HG02798 (cell line): ENCODE data around the gene ENPP7.
A peak's percentile ranks its signal among the peaks of the same experiment; 100 is the strongest.
"Not testable (repeated sequence)": the region's sequence is repeated elsewhere in the genome, so short reads cannot be mapped to it uniquely, and the experiment has no call there.

Experiments
- ATAC-seq: cut with Tn5 transposase; IDR thresholded peaks from one replicate; pipeline ENCODE4 v1.9.1; 2021; ENCODE audit warnings: mild to moderate bottlenecking; ENCODE audit not compliant: unreplicated experiment, poor library complexity

Gene ENPP7

GRCh38 chr17:79772726-79773125 lies 42.0 kb downstream of the ENPP7 start:
- ATAC-seq, result not testable (repeated sequence)

DNA sequence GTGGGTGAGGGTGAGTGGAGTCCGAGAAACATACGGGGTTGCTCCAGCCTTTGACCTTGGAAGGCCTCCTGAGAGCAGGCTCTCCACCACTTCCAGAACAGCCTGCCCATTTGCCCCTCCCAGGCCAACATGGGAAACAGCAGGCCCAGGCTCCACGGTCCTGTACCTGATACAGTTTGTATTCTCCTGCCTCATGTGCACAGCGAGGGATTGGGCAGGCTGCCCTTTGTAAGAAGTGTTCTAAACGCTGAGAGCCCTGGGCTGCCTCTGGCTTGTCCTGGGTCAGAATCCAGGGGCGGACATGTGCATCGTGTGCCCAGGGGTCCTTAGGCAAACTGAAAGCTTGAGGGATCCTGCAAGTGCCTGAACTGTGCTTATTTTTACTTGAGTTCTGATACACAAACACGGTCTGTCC lies 43.8 kb downstream of the ENPP7 start:
- no peak for ATAC-seq

- no peak for ATAC-seq
Measured at GRCh38 chr17:79775632-79776031, 44.9 kb downstream of the ENPP7 start.

- no peak for ATAC-seq
Measured at GRCh38 chr17:79776376-79777119, 45.8 kb downstream of the ENPP7 start.

- peak; percentile 15 for ATAC-seq
Measured at GRCh38 chr17:79777120-79777893, 46.6 kb downstream of the ENPP7 start.

DNA sequence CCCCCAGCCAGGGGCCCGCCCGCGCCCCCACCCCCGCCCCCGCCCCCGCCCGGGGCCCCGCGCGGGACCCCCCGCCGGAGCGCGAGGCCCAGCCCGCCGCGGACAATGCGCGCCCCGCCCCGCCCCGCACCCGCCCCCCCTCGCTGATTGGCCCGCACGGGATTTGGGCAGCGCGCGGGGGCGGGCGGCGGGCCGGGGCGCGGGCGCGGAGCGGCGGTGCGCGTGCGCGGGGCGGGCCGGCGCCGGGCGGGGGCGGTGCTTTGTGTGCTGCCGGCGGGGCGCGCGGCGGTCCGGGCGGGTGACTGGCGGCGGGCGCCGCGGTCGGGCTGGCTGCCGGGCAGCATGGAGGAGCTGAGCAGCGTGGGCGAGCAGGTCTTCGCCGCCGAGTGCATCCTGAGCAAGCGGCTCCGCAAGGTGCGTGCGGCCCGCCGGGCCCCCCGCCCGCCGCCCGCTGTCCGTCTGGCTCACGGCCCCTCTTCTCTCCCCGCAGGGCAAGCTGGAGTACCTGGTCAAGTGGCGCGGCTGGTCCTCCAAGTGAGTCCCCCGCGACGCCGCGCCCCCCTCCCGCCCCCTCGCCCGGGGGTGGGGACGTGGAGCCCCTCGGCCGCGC lies 47.3 kb downstream of the ENPP7 start, which contains the start of gene CBX2:
Gene CBX2, plus strand, starts transcription at position 255 of the 610 bp plus-strand sequence. Its CDS starts 88 bp downstream, at position 343.
- peak; percentile 86 for ATAC-seq

GRCh38 chr17:79778504-79779083 lies 47.9 kb downstream of the ENPP7 start:
- no peak for ATAC-seq

DNA sequence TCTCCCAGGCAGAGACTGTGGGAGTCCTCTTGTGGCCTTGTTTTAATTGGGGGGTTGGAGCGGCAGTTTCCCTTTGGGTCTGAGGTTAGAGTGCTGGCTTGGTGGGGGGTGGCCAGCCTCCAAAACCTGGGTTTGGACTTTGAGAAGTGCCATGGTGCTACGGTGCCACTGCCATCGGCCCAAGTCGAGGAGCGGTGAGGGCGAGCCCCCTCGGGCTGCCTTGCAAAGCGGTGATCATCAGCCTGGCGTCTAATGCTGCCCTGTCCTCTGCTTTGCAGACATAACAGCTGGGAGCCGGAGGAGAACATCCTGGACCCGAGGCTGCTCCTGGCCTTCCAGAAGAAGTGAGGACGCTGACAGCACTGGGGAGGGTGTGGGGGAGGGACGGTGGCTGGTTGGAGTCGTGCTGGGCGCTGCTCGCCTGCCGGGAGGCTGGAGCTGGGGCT lies 48.4 kb downstream of the ENPP7 start:
- no peak for ATAC-seq

DNA sequence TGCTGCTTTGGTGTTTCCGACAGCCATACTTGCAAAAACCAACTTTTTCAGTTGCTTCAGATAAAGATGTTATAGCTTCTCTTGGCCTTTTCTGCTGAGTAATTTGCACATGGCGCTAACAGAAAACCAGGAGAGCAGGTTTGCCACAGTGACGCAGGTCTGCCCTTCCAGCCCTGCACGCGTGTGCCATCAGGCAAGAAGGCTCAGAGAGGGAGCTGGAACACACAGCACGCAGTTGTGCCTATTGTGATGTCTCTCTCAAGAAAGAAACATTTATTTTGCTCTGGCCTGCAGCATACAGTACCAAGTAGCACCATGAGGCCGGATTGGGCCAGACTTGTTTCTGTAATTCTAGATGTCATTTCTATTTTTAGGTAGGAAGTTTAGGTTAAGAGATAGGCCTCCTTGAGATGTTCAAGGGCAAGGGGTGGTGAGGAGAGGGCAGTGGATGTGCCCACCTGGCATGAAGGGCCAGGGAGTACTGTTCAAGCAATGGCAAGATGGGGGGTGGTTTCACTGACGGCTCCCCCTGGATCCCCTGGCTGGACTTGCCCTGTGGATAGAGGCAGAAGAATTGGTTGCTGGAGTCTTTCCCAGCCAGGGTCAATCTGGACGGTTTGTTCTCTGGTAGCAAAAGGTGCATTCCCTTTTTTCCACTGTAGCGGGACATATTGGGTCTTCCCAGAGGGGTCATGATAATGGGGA lies 49.1 kb downstream of the ENPP7 start:
- no peak for ATAC-seq

DNA sequence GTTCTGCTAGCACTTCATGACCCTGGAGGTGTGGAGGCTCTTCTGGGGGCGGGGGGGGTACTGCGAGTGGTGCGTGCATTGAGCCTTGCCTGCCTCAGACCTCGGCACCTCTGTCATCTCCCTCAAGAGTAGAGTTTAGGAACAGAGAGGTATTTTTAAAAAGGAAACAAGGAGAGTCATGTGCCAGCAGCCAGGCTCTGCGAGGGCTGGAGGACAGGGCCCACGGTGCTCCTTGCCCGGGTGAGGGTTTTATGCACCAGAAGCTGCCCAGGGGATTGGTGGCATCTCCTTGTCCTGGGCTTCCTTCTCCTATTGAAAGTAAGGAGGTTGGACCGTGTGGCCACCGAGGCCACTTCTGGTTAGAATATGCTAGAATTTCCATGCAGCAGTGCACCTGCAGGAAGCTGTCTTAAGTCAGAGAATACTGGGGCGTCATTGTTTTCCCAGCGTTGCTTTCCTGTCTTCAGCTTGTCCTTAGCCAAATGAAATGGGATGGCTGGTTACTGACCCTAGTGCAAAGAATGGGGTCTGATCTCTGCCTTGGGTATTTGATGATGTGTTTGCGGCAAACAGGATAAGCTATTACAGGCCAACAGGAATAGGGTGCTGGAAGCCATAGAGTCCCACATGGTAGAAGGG lies 50.4 kb downstream of the ENPP7 start:
- ATAC-seq, result no peak

DNA sequence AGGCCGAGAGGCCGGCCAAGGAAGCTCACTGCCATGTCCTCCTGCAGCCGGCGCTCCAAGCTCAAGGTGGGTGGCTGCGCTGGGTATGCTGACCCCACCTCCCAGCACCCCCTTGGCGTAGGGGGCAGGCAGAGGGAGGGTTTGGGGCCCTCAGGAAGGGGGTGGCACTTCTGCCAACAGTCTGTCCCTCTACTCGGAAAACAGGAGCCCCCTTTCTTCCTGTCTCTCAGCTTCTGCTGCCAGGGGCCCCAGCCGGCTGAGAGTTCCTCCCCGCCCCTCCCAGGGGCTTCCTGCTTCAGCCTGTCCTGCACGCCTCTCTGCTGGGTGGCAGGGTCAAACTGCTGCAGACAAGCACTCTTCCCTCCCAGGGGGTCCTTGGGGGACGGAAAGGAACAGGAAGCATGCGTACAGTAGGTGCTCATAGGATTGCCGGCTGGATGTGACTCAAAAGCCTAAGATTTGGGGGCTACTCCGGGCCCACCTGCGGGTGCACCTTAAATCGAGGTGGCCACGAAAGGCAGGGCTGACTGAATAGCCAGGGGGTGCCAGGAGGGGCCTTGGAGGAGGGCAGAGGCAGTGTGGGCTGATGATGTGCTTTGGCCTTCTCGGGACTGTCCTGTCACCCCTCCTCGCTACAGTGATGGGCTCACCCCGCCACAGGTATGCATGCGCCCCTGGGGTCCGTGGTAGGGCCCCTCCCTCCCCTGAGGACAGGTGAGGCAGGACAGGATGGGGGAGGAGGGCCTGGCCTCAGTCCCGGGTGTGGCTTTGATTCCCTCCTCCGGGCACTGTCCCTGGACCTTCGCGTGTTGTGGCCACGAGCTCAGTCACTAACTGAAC lies 51.2 kb downstream of the ENPP7 start:
- ATAC-seq, result no peak

DNA sequence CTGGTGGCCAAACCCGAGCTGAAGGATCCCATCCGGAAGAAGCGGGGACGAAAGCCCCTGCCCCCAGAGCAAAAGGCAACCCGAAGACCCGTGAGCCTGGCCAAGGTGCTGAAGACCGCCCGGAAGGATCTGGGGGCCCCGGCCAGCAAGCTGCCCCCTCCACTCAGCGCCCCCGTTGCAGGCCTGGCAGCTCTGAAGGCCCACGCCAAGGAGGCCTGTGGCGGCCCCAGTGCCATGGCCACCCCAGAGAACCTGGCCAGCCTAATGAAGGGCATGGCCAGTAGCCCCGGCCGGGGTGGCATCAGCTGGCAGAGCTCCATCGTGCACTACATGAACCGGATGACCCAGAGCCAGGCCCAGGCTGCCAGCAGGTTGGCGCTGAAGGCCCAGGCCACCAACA lies 53.1 kb downstream of the ENPP7 start:
- no peak for ATAC-seq

DNA sequence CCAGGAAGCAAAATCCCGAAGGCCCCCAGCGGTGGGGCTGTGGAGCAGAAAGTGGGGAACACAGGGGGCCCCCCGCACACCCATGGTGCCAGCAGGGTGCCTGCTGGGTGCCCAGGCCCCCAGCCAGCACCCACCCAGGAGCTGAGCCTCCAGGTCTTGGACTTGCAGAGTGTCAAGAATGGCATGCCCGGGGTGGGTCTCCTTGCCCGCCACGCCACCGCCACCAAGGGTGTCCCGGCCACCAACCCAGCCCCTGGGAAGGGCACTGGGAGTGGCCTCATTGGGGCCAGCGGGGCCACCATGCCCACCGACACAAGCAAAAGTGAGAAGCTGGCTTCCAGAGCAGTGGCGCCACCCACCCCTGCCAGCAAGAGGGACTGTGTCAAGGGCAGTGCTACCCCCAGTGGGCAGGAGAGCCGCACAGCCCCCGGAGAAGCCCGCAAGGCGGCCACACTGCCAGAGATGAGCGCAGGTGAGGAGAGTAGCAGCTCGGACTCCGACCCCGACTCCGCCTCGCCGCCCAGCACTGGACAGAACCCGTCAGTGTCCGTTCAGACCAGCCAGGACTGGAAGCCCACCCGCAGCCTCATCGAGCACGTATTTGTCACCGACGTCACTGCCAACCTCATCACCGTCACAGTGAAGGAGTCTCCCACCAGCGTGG lies 53.7 kb downstream of the ENPP7 start:
- no peak for ATAC-seq

DNA sequence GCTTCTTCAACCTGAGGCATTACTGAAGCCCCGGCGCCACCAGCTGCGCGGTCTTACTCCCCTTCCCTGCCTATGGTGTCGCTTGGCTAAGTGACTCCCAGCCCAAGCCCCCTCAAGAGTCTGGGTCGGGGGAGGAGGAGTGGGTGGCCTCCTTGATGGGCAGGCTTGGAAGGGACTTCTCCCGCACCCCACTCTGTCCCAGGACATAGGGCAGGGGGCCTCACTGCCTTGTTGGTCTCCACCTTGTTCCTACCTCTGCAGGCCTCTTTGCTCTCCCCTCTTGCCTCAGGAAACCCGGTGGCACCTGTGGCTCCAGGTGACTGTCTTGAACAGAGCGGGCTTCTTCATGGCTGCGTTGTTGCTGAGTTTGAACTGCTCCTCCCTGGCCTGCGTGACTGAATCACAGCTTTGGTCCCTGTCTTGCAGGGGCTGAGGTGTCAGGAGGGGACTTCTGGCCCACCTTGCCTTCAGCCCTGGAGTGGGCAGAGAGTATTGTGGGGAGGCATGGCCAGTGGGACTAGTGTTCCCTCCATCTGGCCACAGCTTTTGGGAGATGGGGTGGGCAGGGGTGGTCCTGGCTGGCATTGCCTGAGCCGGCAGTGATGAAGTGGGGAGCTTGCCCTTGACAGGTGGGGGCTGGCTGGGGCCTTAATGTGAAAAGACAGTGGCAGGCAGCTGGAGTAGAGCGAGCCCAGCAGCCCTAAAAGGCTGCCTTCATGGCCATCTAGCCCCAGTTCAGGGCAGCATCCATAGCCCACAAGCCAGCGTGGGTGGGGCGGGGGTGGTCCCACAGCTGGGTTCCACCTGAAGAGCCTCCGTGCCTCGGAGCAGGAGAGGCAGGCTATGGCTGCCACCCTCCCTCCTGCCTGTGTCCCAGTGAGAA lies 54.5 kb downstream of the ENPP7 start:
- ATAC-seq, result no peak

DNA sequence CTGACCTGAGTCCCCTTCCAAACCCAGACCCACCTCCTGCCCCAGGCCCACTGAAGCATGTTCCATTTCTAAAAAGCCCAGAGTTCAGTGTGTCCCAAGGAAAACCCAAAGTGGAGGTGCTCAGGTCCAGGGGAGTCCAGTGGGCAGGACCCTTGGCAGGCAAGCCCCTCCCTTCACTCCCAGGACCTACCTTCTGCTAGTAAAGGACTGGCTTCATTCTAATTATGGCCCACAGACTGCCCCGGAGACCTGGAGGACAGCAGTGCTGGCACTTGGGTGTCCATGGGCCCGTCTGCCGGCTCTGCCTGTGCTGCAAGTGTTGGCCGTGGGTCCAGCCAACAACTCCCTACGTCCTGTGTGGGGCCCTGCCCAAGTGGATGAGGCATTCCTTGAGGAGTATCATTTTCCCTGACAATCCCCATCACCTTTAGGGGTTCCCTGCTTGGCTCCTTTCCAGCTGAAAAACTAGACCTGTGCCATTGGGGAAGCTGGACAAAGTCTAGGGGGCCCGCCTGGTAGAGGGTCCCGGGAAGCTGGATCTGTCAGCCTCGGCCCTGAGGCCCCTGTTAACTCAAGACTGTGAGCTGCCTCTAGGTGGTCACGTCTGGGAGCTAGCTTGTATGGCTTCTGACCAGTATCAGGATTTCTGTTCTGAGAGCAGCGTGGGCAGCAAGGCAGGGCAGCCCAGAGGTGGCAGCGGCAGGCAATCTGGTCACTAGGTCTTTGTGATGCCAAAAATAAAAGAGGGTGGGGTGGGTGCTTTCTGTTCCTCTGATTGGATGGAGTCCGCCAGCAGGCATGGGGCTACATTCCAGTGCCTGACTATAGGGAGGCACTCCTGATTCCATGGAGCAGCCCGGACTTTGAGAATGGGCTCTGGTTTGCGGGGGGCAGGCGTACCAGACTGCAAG lies 55.4 kb downstream of the ENPP7 start:
- no peak for ATAC-seq

GRCh38 chr17:79786930-79787643 lies 56.3 kb downstream of the ENPP7 start:
- no peak for ATAC-seq
